HG03103 (cell line): ENCODE measurements around the gene CMTM7.
"Not testable (repeated sequence)": the region's sequence is repeated elsewhere in the genome, so short reads cannot be mapped to it uniquely, and the experiment has no call there.

ENCODE experiments used
- ATAC-seq: cut with Tn5 transposase; IDR thresholded peaks from one replicate; pipeline ENCODE4 v1.9.1; 2021; ENCODE audit warnings: low read depth; ENCODE audit not compliant: unreplicated experiment

CMTM7 gene

GRCh38 chr3:32379831-32380500 is 11.7 kb upstream of the CMTM7 start:
- no peak for ATAC-seq

GRCh38 chr3:32381922-32382321 is 9.7 kb upstream of the CMTM7 start:
- no peak for ATAC-seq

GRCh38 chr3:32383136-32383711 is 8.4 kb upstream of the CMTM7 start:
- ATAC-seq = no peak

DNA sequence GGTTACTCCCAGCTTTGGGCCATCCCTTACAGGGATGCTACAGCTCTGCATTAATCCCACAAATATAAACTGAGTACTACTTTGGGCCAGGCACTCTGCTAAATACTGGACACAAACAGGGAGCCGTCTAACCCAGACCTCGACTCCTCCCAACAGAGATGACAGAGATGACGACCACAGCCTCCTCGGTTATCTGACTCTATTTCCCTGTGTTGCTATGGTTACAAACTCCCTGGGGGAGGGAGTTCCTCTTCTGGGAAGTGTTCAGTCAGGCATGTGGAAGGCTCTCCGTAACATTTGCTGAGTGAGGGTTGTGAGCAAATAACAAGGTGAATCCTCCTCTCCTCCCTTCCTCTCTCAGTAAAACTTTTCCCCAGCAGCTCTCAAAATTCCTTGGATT is 6.7 kb upstream of the CMTM7 start:
- no peak for ATAC-seq

- no peak for ATAC-seq
These were observed 4.1 kb upstream of the CMTM7 start for GRCh38 chr3:32387512-32387911.

- ATAC-seq = not testable (repeated sequence)
These were observed 2.1 kb upstream of the CMTM7 start for GRCh38 chr3:32389577-32389976.

DNA sequence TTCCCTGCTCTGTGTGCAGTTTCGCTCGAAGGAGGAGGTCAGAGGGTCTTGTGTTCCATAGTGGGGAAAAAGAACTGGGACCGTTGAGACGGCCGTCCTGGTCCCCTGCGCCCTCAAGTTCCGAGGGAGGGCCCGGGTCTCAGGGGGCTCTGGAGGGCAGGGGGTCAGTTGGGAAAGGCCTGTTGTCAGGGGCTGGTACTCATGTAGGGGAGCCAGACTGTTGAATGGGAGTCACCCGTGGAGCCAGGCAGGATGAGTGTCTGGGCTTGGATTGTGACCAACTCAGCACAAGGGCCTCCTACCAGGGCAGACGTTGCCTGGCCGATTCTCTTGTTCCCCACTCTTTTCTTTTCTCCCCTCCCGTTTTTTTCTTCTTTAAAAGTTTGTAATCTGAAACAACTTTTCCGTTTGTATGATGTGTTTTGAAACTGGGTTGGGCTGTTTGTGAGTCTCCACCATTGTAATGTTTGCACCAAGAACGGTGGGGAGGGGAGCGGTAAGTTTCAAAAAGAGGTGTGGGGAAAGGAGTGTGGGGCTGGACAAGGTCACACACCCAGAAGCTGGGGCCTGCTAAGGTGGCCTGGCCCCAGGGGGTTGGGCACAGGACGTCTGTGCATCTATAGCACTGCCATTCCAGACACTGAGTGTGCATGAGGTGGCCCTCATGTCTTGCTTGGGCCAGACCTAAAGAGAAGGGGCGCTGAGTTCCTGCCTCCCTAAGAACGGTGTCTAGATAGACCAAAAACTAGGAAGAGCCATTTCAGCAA is 1.1 kb downstream of the CMTM7 start:
- ATAC-seq = no peak

DNA sequence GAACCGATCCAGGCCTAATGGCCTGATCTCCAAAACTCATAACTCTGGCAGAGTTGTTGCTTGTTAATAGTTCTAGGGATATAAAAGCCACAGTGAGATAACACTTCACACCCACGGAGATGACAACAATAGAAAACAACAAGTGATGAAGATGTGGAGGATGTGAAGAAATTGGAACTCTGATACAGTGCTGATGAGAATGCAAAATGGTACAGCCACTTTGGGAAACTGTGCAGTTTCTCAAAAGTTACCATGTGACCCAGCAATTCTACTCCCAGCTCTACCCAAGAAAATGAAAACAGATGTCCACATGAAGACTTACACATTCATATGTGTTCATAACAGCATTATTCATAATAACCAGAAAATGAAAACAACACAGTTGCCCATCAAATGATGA is 3.8 kb downstream of the CMTM7 start:
- ATAC-seq = no peak

DNA sequence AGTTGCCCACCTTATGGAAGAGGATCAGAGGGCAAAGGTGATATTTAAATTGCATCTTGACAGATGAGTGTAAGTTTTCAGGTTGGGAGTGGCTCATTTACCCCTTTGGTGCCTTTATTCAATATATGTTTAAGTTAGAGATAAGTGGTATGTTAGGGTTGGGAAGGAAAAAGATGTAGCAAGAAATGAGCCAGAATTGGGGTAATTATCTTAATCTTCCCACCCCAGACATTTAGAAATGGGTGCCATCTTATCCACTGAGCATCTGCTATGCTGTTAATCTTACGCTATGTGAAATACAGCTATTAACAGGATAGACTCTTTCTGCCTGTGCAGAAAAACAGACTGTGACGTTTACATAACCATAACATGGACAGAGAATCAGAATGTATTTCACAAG is 6.3 kb downstream of the CMTM7 start:
- ATAC-seq = no peak

GRCh38 chr3:32398531-32398930 is 6.9 kb downstream of the CMTM7 start:
- no peak for ATAC-seq

DNA sequence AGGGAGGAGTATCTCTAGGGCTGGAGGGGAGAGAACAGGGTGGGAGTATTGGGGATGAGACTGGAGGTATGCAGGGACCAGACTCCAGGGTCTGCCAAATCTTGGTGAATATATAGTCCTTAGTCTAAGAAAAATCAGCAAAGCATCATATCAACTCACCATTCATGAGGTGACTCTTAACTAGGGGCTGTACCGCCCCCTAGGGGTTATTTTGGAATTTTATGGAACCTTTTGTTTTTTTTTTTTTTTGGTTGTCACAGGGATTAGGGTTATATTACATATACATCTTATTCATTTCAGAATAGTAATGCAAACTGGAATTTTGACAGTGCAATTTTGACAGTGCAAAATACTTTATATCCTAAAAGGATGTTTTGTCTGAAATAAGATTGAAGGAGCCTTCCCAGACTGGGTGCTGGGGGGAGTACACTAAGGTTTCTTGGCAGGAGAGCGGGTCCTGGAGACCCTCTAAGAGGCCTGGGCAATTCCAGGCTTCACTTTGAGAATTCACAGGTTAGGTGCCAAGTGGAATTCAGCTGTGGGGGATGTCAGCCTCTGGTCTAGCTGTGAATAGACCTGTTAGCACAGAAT is 7.5 kb downstream of the CMTM7 start:
- ATAC-seq = no peak

DNA sequence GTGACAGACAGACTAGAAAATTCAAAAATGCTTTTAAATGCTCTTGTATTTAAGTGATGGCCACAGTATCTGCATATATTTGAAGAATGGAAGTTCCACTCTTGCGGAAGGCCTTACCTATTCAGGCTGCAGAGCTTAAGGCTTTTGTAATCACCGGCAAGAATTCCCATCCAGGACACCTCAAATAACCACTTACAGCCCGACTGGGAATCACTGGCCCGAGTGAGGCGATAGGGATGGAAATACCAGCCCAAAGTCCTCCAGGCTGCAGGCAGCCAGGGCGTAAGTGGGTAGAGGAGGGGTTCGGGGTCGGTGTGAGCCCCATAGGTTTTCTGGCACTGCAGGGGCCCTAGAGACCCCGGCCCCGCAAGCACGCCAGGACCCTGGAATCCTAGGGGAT is 9.5 kb downstream of the CMTM7 start:
- ATAC-seq = peak; percentile 7

DNA sequence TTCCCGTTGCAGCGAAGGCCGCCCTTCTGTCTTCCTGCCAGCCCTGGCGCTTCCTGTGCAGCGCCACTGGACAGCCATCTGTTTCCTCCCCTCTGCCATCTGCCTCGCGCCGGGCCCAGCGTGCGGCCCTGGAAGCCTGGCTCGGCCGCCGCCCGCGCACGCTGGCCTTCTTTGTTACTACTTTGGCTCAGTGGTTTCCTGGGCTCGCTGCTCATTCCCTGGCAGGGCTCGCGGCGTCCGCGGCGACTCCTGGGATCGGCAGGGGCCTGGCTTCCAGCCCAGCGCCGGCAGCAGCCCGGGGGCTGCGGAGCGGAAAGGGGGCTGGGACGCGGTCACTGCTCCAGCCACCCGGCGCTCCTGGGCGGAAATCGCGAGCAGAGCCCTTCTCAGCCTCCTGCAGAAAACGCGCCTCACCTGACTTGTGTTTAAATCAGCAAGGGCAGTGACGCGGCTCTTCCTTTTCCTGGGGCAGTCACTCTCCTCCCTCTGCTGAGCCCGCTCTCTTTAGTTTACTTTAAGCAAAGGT is 10.0 kb downstream of the CMTM7 start:
- ATAC-seq = peak; percentile 68

DNA sequence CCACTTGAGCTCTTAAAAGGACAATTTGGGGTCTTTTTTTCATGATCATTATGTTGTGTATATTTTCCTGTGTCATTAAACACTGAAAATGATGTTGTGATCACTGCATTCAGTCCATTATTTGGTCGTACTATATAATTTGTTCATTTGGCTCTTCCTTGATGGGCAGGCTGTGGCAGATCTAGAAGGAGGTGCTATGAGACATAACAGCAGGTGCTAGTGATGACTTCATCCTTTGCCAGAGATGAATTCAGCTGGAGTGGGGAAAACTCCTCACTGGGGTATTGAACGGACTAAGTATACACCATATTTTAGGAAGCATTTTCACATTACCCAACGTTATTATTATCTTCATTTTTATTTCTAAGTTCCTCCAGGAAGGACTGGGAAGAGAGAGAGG is 12.0 kb downstream of the CMTM7 start:
- ATAC-seq = no peak

- no peak for ATAC-seq
These were observed 13.1 kb downstream of the CMTM7 start for GRCh38 chr3:32404714-32405113.

GRCh38 chr3:32405155-32405554 is 13.5 kb downstream of the CMTM7 start:
- ATAC-seq = no peak

GRCh38 chr3:32405711-32406323 is 14.2 kb downstream of the CMTM7 start:
- ATAC-seq = no peak

GRCh38 chr3:32406486-32407408 is 15.1 kb downstream of the CMTM7 start:
- ATAC-seq = no peak

DNA sequence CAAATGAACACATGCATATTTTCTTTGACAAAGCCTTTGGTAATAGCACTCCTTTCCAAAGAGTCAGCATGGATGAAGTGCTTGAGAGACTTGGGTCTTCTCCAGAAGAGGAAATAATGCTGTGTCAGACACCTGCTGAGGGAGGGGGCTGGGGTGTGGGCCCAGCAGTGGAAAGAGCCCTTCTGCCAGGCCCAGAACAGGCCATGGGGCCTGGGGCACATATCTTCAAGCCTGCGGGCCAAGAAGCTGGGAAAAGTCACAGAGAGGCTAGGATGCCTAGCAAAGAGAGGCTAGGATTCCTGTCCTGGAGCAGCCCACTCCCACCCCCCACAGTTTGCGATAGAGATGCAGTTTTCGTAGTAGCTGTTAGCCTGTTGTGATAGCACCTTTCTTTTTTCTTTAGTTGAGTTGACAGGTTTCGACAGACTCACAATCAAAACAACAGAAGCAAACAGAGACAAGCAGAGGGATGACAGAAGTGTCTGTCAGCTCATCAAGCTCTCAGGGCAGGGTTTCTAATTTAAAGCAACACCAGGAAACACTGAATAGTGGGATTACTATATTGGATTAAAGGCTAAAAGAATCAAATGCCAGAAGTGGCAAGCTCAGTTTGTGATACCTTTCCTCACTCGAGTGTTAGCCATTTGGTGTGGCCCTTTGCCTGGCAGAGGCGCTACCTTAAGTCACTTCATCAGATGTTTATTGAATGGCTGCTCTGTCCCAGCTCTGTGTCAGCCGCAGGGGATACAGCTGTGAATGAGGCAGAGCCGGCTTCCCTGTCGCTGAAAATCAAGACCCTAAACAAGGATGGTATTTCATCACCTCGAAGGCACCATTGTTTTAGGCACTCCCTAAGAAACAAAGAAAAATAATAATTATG is 19.0 kb downstream of the CMTM7 start:
- no peak for ATAC-seq
